ENCODE data around the gene GGT6.

DNA sequence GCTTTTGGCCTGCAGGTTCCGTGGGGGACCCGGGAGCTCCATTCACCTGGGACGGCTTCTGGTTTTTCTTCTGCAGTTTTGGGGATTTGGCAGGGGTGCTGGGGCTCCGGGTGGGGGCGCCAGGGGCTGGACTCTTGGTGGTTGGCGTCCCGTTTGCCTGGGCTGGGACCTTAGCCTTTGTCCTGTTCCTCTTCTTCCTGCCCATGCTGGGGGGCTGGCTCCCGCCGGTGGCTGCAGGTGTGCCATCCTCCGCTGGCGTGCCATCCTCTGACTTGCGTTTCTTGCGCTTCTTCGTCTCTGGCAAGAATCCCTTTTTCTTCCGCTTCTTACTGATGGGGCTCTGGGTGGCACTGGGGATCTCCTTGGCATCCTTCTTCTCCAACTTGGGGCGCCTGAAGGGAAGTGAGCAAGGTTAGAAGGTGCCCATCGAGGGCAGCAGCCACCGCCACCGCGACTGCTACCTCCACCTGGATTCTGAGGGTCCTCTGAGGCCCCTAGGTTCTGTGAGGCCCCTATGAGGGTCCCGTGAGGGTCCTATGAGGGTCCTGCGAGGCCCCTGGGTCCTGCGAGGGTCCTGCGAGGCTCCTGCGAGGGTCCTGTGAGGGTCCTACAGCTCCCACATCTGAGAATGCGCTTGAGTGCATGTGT, 20.7 kb downstream of the GGT6 start:
- TF ChIP-seq, protein P1, sequence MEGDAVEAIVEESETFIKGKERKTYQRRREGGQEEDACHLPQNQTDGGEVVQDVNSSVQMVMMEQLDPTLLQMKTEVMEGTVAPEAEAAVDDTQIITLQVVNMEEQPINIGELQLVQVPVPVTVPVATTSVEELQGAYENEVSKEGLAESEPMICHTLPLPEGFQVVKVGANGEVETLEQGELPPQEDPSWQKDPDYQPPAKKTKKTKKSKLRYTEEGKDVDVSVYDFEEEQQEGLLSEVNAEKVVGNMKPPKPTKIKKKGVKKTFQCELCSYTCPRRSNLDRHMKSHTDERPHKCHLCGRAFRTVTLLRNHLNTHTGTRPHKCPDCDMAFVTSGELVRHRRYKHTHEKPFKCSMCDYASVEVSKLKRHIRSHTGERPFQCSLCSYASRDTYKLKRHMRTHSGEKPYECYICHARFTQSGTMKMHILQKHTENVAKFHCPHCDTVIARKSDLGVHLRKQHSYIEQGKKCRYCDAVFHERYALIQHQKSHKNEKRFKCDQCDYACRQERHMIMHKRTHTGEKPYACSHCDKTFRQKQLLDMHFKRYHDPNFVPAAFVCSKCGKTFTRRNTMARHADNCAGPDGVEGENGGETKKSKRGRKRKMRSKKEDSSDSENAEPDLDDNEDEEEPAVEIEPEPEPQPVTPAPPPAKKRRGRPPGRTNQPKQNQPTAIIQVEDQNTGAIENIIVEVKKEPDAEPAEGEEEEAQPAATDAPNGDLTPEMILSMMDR (optimal IDR thresholded peaks at IDR 0.05 in 1 of 3, IDR thresholded peaks at IDR 0.05 in 1 of 3, conservative IDR thresholded peaks at IDR 0.05 in 1 of 3; ENCODE audit: extremely low read depth in 1 of 3, insufficient read depth in 2 of 3, low read length in 3 of 3): no peak
- no peak for TF ChIP-seq EZH2 (IDR thresholded peaks at IDR 0.05; ENCODE audit: low read length)

Measured in keratinocyte (primary cell).